Panc1 (cell line): ENCODE data around the gene FMN2.

Experiments
- CTCF ChIP-seq: fragments of 450-650 bp; IDR thresholded peaks from 2 replicates; pipeline ENCODE4 v1.5.1; 2017; ENCODE audit warnings: mild to moderate bottlenecking
- POLR2AphosphoS5 ChIP-seq: IDR thresholded peaks from 2 replicates; pipeline ENCODE4 v1.6.1; 2012; ENCODE audit warnings: mild to moderate bottlenecking, low read depth, low read length, moderate library complexity
- SIN3A ChIP-seq: IDR thresholded peaks from 2 replicates; pipeline ENCODE4 v1.6.1; 2012; ENCODE audit warnings: low read depth, mild to moderate bottlenecking, low read length, moderate library complexity, borderline replicate concordance; ENCODE audit not compliant: insufficient read depth

GRCh38 chr1:240192851-240193250 is 101.2 kb downstream of the FMN2 start:
- TF ChIP-seq CTCF (no peak), POLR2AphosphoS5 (no peak), SIN3A (no peak)
